Uterus (tissue), 4 donors: ENCODE measurements around the gene KATNA1. TPM values are rescaled to one million over a fixed set of nuclear protein-coding genes. Genes with fewer than 3 reads are reported as not detected.

Source experiments
- DNase-seq, 2 donors: peaks; one replicate each; pipeline ENCODE4 v3.0.0-alpha.2; 2019 to 2020
- H3K27ac ChIP-seq, 2 donors: fragments of 200-600 bp; sonication (generic); 1 replicate in 1 of 2; 2 replicates in 1 of 2; pipeline ENCODE4 v1.5.1; 2016 to 2018
- H3K27me3 ChIP-seq, 2 donors: fragments of 200-600 bp; sonication (generic); one replicate each; pipeline ENCODE4 v1.5.1; 2018 to 2019; ENCODE audit warnings: control low read depth in 1 of 2
- H3K36me3 ChIP-seq, 2 donors: fragments of 200-600 bp; sonication (generic); one replicate each; pipeline ENCODE4 v1.5.1; 2019; ENCODE audit warnings: control low read depth in 1 of 2
- H3K4me1 ChIP-seq, 2 donors: fragments of 200-600 bp; sonication (generic); one replicate each; pipeline ENCODE4 v1.5.1; 2018 to 2019; ENCODE audit warnings: control low read depth in 1 of 2
- H3K4me3 ChIP-seq, 2 donors: fragments of 200-600 bp; sonication (generic); 1 replicate in 1 of 2; 2 replicates in 1 of 2; pipeline ENCODE4 v1.5.1; 2018 to 2019; ENCODE audit warnings: mild to moderate bottlenecking in 1 of 2
- H3K9me3 ChIP-seq, 2 donors: fragments of 200-600 bp; sonication (generic); one replicate each; pipeline ENCODE4 v1.5.1; 2019; ENCODE audit warnings: control low read depth in 1 of 2
- POLR2A ChIP-seq, 2 donors: fragments of 450-650 bp; IDR thresholded peaks; one replicate each; pipeline ENCODE4 v1.6.1; 2016; ENCODE audit warnings: antibody characterized with exemption in 2 of 2, mild to moderate bottlenecking in 1 of 2, moderate library complexity in 1 of 2
- intact Hi-C: fragments of 100-400 bp; cut with DNase I; formaldehyde crosslinking; loops from one replicate; pipeline ENCODE4 v1.15.1; 2023; ENCODE audit warnings: low total_unique reads
- total RNA-seq, 4 donors: library from RNA; depleted of rRNA in 3 of 4; stranded (reverse); fragments of >200 nt in 3 of 4; gene quantifications; one replicate each; pipeline versions ENCODE4 v1.1.0 to v1.2.4, GENCODE V29; 2014 to 2023
- TF ChIP-seq, protein P1 (sequence below), 4 experiments: fragments of 200-600 bp in 2 of 4; fragments of 450-650 bp in 2 of 4; sonication (generic) in 2 of 4; IDR thresholded peaks; one replicate each; pipeline ENCODE4 v1.5.1; 2016 to 2019; ENCODE audit warnings: antibody characterized with exemption in 4 of 4, mild to moderate bottlenecking in 2 of 4, moderate library complexity in 1 of 4
- donor health status: DM: yes; HTN: yes; CAD: no.

Gene KATNA1
- total RNA-seq, 4 donors from 2014 or later, result 15.6 to 80.2 (median 32.3) TPM

DNA sequence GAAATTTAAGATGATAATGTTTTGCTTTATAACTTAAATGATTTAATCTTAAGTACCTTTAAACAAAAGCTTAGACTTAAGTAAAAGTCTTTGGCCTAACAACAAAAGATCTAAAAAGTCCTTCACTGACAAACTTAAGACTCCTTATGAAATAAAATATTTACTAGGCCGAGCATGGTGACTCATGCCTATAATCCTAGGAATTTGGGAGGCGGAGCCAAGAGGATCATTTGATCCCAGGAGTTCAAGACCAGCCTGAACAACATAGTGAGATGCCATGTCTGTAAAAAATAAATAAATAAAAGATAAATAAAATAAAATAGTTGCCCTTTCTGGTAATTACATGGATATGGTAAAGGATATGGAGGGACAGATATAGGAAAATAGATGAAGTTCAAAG is 12.4 kb downstream of the KATNA1 start:
- DNase-seq, result no peak
- Histone ChIP-seq H3K27ac (no peak overlapping the region), H3K36me3 (no peaks in the 10 kb centered on the region), H3K4me3 (no peak overlapping the region), H3K4me1 (no peaks in the 10 kb centered on the region), H3K9me3 (no peaks in the 10 kb centered on the region), H3K27me3 (no peaks in the 10 kb centered on the region)
- intact Hi-C loops, result no loop called here
- no peak for TF ChIP-seq POLR2A (IDR thresholded peaks at IDR 0.05)
- TF ChIP-seq, protein P1, sequence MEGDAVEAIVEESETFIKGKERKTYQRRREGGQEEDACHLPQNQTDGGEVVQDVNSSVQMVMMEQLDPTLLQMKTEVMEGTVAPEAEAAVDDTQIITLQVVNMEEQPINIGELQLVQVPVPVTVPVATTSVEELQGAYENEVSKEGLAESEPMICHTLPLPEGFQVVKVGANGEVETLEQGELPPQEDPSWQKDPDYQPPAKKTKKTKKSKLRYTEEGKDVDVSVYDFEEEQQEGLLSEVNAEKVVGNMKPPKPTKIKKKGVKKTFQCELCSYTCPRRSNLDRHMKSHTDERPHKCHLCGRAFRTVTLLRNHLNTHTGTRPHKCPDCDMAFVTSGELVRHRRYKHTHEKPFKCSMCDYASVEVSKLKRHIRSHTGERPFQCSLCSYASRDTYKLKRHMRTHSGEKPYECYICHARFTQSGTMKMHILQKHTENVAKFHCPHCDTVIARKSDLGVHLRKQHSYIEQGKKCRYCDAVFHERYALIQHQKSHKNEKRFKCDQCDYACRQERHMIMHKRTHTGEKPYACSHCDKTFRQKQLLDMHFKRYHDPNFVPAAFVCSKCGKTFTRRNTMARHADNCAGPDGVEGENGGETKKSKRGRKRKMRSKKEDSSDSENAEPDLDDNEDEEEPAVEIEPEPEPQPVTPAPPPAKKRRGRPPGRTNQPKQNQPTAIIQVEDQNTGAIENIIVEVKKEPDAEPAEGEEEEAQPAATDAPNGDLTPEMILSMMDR (IDR thresholded peaks at IDR 0.05), result no peak

DNA sequence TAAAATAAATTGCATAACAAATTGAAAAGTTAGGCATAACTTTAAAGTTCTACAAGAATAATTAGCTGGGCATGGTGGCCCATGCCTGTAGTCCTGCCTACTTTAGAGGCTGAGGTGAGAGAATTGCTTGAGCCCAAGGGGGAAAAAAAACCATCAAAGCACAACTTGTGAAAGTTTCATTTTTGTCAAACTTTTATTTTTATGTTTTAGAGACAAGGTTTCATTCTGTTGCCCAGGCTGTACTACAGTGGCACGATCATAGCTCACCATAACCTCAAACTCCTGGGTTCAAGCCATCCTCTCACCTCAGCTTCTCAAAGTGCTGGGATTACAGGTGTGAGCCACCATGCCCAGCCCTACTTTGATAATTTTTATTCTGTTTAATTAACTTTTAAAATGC is 14.2 kb downstream of the KATNA1 start:
- no peak overlapping the region for H3K4me3 ChIP-seq
- no peaks in the 10 kb centered on the region for H3K36me3 ChIP-seq
- intact Hi-C loops, result no loop called here
- H3K4me1 ChIP-seq, result no peaks in the 10 kb centered on the region
- DNase-seq, result no peak
- H3K27ac ChIP-seq, result no peak overlapping the region
- TF ChIP-seq POLR2A (IDR thresholded peaks at IDR 0.05), result no peak
- TF ChIP-seq, protein P1 (IDR thresholded peaks at IDR 0.05), result no peak
- H3K27me3 ChIP-seq, result no peaks in the 10 kb centered on the region
- H3K9me3 ChIP-seq, result no peaks in the 10 kb centered on the region

DNA sequence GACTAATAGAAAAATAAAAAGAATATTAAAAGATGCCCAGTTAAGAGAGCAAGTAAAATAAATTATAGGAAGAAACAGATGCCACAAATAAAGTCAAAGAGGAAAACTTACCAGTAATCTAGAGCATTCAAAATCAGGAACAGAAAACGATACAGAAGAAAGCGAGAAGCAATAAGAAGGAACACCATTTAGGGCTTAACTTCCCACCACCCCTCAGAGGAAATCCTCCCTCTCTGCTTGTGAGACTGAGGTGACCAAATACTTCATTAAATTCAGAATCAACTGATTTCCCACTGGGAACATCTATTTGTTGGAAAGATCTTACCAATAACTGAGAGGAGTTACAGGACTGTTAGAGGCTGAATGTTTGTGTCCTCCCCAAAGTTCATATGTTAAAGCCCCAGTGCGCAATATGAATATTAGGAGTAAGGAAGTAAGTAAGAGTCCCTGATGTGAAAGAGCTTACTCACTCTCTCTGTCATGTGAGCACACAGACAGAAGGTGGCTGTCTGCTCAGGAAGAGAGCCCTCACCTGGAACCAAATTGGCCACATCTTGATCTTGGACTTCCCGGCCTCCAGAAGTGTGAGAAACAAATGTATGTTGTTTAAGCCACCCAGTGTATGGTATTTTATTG is 19.5 kb downstream of the KATNA1 start:
- no peaks in the 10 kb centered on the region for H3K36me3 ChIP-seq

DNA sequence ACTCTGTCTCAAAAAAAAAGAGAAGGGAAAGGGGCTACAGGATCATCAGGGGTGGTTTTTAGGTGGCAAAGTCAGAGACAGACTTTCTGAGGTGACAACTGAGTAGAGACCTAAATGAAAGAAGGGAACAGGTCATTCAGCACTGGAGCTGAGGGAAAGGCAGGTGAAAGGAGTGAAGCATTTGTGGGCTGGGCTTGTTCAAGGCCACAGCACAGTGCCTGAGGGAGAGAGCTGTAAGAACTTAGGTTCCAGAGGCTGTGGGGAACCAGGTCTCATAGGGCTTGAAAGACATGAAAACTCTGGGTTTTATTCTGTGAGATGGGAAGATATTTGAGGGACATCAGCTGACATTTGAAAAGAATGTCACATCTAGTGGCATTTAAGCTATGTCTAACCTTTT is 20.8 kb downstream of the KATNA1 start:
- intact Hi-C loops, result no loop called here
- TF ChIP-seq, protein P1 (IDR thresholded peaks at IDR 0.05), result no peak
- TF ChIP-seq POLR2A (IDR thresholded peaks at IDR 0.05), result no peak
- Histone ChIP-seq H3K4me1 (no peaks in the 10 kb centered on the region), H3K36me3 (no peaks in the 10 kb centered on the region), H3K27ac (no peak overlapping the region), H3K4me3 (no peak overlapping the region), H3K27me3 (no peaks in the 10 kb centered on the region), H3K9me3 (no peaks in the 10 kb centered on the region)
- no peak for DNase-seq

More for the DNA sequence above, 19.5 kb downstream of the KATNA1 start:
- TF ChIP-seq, protein P1 (IDR thresholded peaks at IDR 0.05), result no peak
- no peak for TF ChIP-seq POLR2A (IDR thresholded peaks at IDR 0.05)
- Histone ChIP-seq H3K9me3 (no peaks in the 10 kb centered on the region), H3K27ac (no peak overlapping the region), H3K4me1 (no peaks in the 10 kb centered on the region), H3K27me3 (no peaks in the 10 kb centered on the region), H3K4me3 (no peak overlapping the region)
- intact Hi-C loops, result no loop called here
- no peak for DNase-seq

DNA sequence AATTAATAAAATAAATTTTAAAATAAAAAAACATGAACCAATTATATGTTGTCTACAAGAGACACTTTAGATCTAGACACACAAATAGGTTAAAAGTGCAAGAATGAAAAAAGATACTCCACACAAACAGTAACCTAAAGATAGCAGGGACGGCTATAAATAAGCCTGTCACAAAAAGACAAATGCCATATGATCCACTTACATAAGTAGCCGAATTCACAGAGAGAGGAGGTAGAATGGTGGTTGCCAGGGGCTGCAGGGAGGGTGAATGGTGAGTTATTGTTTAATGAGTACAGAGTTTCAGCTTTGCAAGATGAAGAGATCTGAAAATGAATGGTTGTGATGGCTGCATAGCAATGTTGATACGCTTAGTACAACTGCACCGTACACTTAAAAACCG is 32.7 kb downstream of the KATNA1 start:
- no peaks in the 10 kb centered on the region for H3K27me3 ChIP-seq
- no peak overlapping the region for H3K4me3 ChIP-seq
- H3K27ac ChIP-seq, result no peak overlapping the region
- no peaks in the 10 kb centered on the region for H3K9me3 ChIP-seq
- intact Hi-C loops, result no loop called here
- DNase-seq, result no peak
- H3K36me3 ChIP-seq, result no peaks in the 10 kb centered on the region
- no peak for TF ChIP-seq POLR2A (IDR thresholded peaks at IDR 0.05)
- TF ChIP-seq, protein P1 (IDR thresholded peaks at IDR 0.05), result no peak
- no peaks in the 10 kb centered on the region for H3K4me1 ChIP-seq
